ENCODE data around the gene DSCAML1. TPM values are rescaled to one million over a fixed set of nuclear protein-coding genes. Genes with fewer than 3 reads are reported as not detected.

Gene DSCAML1
- total and polyA plus RNA-seq, 4 donors, result 0.18 to 1.5 (median 1.1) TPM

GRCh38 chr11:117524468-117525183 is 272.4 kb downstream of the DSCAML1 start:
- no peak for DNase-seq
- H3K9ac ChIP-seq (ENCODE audit: insufficient read depth in 1 of 2, low read length in 2 of 2), result no peak overlapping the region
- no peaks in the 10 kb centered on the region for H3K27me3 ChIP-seq (ENCODE audit: control insufficient read depth in 3 of 3, insufficient read depth in 3 of 3, low read length in 2 of 3)
- H3K4me1 ChIP-seq (ENCODE audit: control insufficient read depth in 5 of 5, insufficient read depth in 5 of 5, low read length in 5 of 5), result peaks cover 0 to 17% (median 0%) of the 10 kb centered on the region in 5 donors
- no peak for TF ChIP-seq CTCF (IDR thresholded peaks at IDR 0.05; ENCODE audit: control extremely low read depth, extremely low read depth)
- H3K4me3 ChIP-seq, result no peak overlapping the region
- H3K36me3 ChIP-seq (ENCODE audit: control insufficient read depth in 4 of 4, insufficient read depth in 4 of 4, low read length in 4 of 4), result no peaks in the 10 kb centered on the region
- WGBS, 2 donors, result 93% methylated on average over 24 of the region's 24 CpGs
- no peak overlapping the region for H3K27ac ChIP-seq (ENCODE audit: low read depth in 1 of 2, low read length in 1 of 2)
- ATAC-seq (ENCODE audit: insufficient read depth, low FRiP score), result no peak
- no peaks in the 10 kb centered on the region for H3K9me3 ChIP-seq (ENCODE audit: control insufficient read depth in 4 of 4, insufficient read depth in 3 of 4, low read length in 3 of 4)

GRCh38 chr11:117523680-117524079 is 273.3 kb downstream of the DSCAML1 start:
- WGBS, 2 donors, result 60 to 84% methylated on average over 3 of the region's 3 CpGs
- no peaks in the 10 kb centered on the region for H3K27me3 ChIP-seq (ENCODE audit: control insufficient read depth in 3 of 3, insufficient read depth in 3 of 3, low read length in 2 of 3)
- H3K4me3 ChIP-seq, result no peak overlapping the region
- ATAC-seq (ENCODE audit: insufficient read depth, low FRiP score) (no peak), DNase-seq (no peak)
- H3K9ac ChIP-seq (ENCODE audit: insufficient read depth in 1 of 2, low read length in 2 of 2), result no peak overlapping the region
- peaks cover 0 to 17% (median 0%) of the 10 kb centered on the region in 5 donors for H3K4me1 ChIP-seq (ENCODE audit: control insufficient read depth in 5 of 5, insufficient read depth in 5 of 5, low read length in 5 of 5)
- no peak for TF ChIP-seq CTCF (IDR thresholded peaks at IDR 0.05; ENCODE audit: control extremely low read depth, extremely low read depth)
- no peak overlapping the region for H3K27ac ChIP-seq (ENCODE audit: low read depth in 1 of 2, low read length in 1 of 2)
- H3K36me3 ChIP-seq (ENCODE audit: control insufficient read depth in 4 of 4, insufficient read depth in 4 of 4, low read length in 4 of 4), result no peaks in the 10 kb centered on the region
- no peaks in the 10 kb centered on the region for H3K9me3 ChIP-seq (ENCODE audit: control insufficient read depth in 4 of 4, insufficient read depth in 3 of 4, low read length in 3 of 4)

- TF ChIP-seq CTCF (IDR thresholded peaks at IDR 0.05; ENCODE audit: control extremely low read depth, extremely low read depth), result no peak
- ATAC-seq (ENCODE audit: insufficient read depth, low FRiP score) (no peak), DNase-seq (no peak)
- Histone ChIP-seq H3K4me1 (ENCODE audit: control insufficient read depth in 5 of 5, insufficient read depth in 5 of 5, low read length in 5 of 5) (peaks cover 0 to 7% (median 0%) of the 10 kb centered on the region in 5 donors), H3K36me3 (ENCODE audit: control insufficient read depth in 4 of 4, insufficient read depth in 4 of 4, low read length in 4 of 4) (no peaks in the 10 kb centered on the region), H3K9me3 (ENCODE audit: control insufficient read depth in 4 of 4, insufficient read depth in 3 of 4, low read length in 3 of 4) (no peaks in the 10 kb centered on the region), H3K4me3 (no peak overlapping the region), H3K27ac (ENCODE audit: low read depth in 1 of 2, low read length in 1 of 2) (no peak overlapping the region), H3K27me3 (ENCODE audit: control insufficient read depth in 3 of 3, insufficient read depth in 3 of 3, low read length in 2 of 3) (no peaks in the 10 kb centered on the region), H3K9ac (ENCODE audit: insufficient read depth in 1 of 2, low read length in 2 of 2) (no peak overlapping the region)
- 62 to 96% methylated on average over 4 of the region's 4 CpGs for WGBS, 2 donors
These were observed 275.0 kb downstream of the DSCAML1 start for GRCh38 chr11:117521974-117522373.
